ENCODE results near the gene ITPRIPL2. TPM values are rescaled to one million over a fixed set of nuclear protein-coding genes. Genes with fewer than 3 reads are reported as not detected.

ITPRIPL2 gene
- total RNA-seq, 1 donor from 2014 or later = 21.8 TPM

- peaks cover 23% of the 10 kb centered on the region for H3K4me1 Mint-ChIP-seq
- no peak for TF ChIP-seq CTCF (conservative IDR thresholded peaks at IDR 0.05)
- no peak for DNase-seq (ENCODE audit: low read depth, low spot score)
- no peak overlapping the region for H3K27ac Mint-ChIP-seq (ENCODE audit: unreplicated experiment)
- H3K9me3 Mint-ChIP-seq = no peaks in the 10 kb centered on the region
- no peaks in the 10 kb centered on the region for H3K36me3 Mint-ChIP-seq (ENCODE audit: low read depth)
- no peak overlapping the region for H3K4me3 Mint-ChIP-seq
- H3K27me3 Mint-ChIP-seq (ENCODE audit: low read depth) = no peaks in the 10 kb centered on the region
These were observed 26.6 kb downstream of the ITPRIPL2 start for GRCh38 chr16:19140396-19140795.

GRCh38 chr16:19142939-19143598 lies 29.3 kb downstream of the ITPRIPL2 start:
- Mint-ChIP-seq H3K9me3 (peaks cover 2% of the 10 kb centered on the region), H3K4me1 (peaks cover 19% of the 10 kb centered on the region), H3K27ac (ENCODE audit: unreplicated experiment) (no peak overlapping the region), H3K36me3 (ENCODE audit: low read depth) (no peaks in the 10 kb centered on the region), H3K4me3 (no peak overlapping the region), H3K27me3 (ENCODE audit: low read depth) (no peaks in the 10 kb centered on the region)
- TF ChIP-seq CTCF (conservative IDR thresholded peaks at IDR 0.05) = no peak
- no peak for DNase-seq (ENCODE audit: low read depth, low spot score)

- DNase-seq (ENCODE audit: low read depth, low spot score) = no peak
- H3K36me3 Mint-ChIP-seq (ENCODE audit: low read depth) = no peaks in the 10 kb centered on the region
- H3K4me3 Mint-ChIP-seq = no peak overlapping the region
- peaks cover 2% of the 10 kb centered on the region for H3K9me3 Mint-ChIP-seq
- no peak for TF ChIP-seq CTCF (conservative IDR thresholded peaks at IDR 0.05)
- no peaks in the 10 kb centered on the region for H3K27me3 Mint-ChIP-seq (ENCODE audit: low read depth)
- no peak overlapping the region for H3K27ac Mint-ChIP-seq (ENCODE audit: unreplicated experiment)
- peaks cover 16% of the 10 kb centered on the region for H3K4me1 Mint-ChIP-seq
These were observed 29.8 kb downstream of the ITPRIPL2 start for GRCh38 chr16:19143599-19143956.

- no peak overlapping the region for H3K27ac Mint-ChIP-seq (ENCODE audit: unreplicated experiment)
- H3K9me3 Mint-ChIP-seq = peaks cover 4% of the 10 kb centered on the region
- peaks cover 12% of the 10 kb centered on the region for H3K4me1 Mint-ChIP-seq
- no peak for TF ChIP-seq CTCF (conservative IDR thresholded peaks at IDR 0.05)
- H3K4me3 Mint-ChIP-seq = no peak overlapping the region
- no peak for DNase-seq (ENCODE audit: low read depth, low spot score)
- H3K27me3 Mint-ChIP-seq (ENCODE audit: low read depth) = peaks cover 6% of the 10 kb centered on the region
- H3K36me3 Mint-ChIP-seq (ENCODE audit: low read depth) = no peaks in the 10 kb centered on the region
These were observed 31.2 kb downstream of the ITPRIPL2 start for GRCh38 chr16:19145010-19145409.

- Mint-ChIP-seq H3K36me3 (ENCODE audit: low read depth) (no peaks in the 10 kb centered on the region), H3K27me3 (ENCODE audit: low read depth) (peaks cover 10% of the 10 kb centered on the region), H3K4me3 (no peak overlapping the region), H3K27ac (ENCODE audit: unreplicated experiment) (no peak overlapping the region), H3K9me3 (peaks cover 4% of the 10 kb centered on the region), H3K4me1 (peaks cover 8% of the 10 kb centered on the region)
- no peak for DNase-seq (ENCODE audit: low read depth, low spot score)
- no peak for TF ChIP-seq CTCF (conservative IDR thresholded peaks at IDR 0.05)
These were observed 33.4 kb downstream of the ITPRIPL2 start for GRCh38 chr16:19147126-19147525.

Measured in neural crest cell (in vitro differentiated cells).